Ovary (tissue), 9 donors: ENCODE data around the gene CRYBB2. TPM values are rescaled to one million over a fixed set of nuclear protein-coding genes. Genes with fewer than 3 reads are reported as not detected.
A peak's percentile ranks its signal among the peaks of the same experiment; 100 is the strongest.
"Not testable (repeated sequence)": the region's sequence is repeated elsewhere in the genome, so short reads cannot be mapped to it uniquely, and the experiment has no call there.

Source experiments
- DNase-seq, 5 donors: peaks; one replicate each; pipeline ENCODE4 v3.0.0-alpha.2; 2019 to 2020
- H3K27ac ChIP-seq, 2 donors: fragments of 200-600 bp; one replicate each; pipeline versions ENCODE4 v1.5.1 to v1.8.0; 2019 to 2022
- H3K27me3 ChIP-seq: fragments of 200-600 bp; one replicate; pipeline ENCODE4 v1.8.0; 2022
- H3K36me3 ChIP-seq: fragments of 200-600 bp; sonication (generic); one replicate; pipeline ENCODE4 v1.5.1; 2019
- H3K4me1 ChIP-seq: one replicate; pipeline ENCODE4 v1.8.1; 2013; ENCODE audit warnings: mild to moderate bottlenecking, moderate library complexity; ENCODE audit not compliant: insufficient read depth
- H3K4me3 ChIP-seq: fragments of 200-600 bp; sonication (generic); one replicate; pipeline ENCODE4 v1.5.1; 2017
- H3K9me3 ChIP-seq, 2 donors: fragments of 200-600 bp in 1 of 2; sonication (generic) in 1 of 2; one replicate each; pipeline versions ENCODE4 v1.5.1 to v1.8.1; 2013 to 2019; ENCODE audit warnings: mild to moderate bottlenecking in 1 of 2, moderate library complexity in 1 of 2
- CTCF ChIP-seq, 3 donors: fragments of 450-650 bp in 2 of 3; fragments of 200-600 bp in 1 of 3; IDR thresholded peaks; one replicate each; pipeline versions ENCODE4 v1.5.1 to v1.8.0; 2016 to 2022; ENCODE audit warnings: antibody characterized with exemption in 3 of 3, mild to moderate bottlenecking in 1 of 3
- EP300 ChIP-seq: sonication (generic); formaldehyde crosslinking; IDR thresholded peaks from one replicate; pipeline ENCODE4 v1.6.1; 2017; ENCODE audit warnings: antibody characterized with exemption
- POLR2A ChIP-seq: fragments of 450-650 bp; IDR thresholded peaks from one replicate; pipeline ENCODE4 v1.6.1; 2017; ENCODE audit warnings: antibody characterized with exemption, mild to moderate bottlenecking, moderate library complexity
- WGBS, 3 donors: extraction: QIAGEN DNeasy Blood & Tissue Kit in 1 of 3; methylation state at CpG; one replicate each; pipeline versions ENCODE4 v1.1.5 to v1.1.7; 2013 to 2017; 5-methylcytosine and 5-hydroxymethylcytosine counted together
- intact Hi-C, 4 donors: fragments of 100-400 bp; cut with DNase I; formaldehyde crosslinking; loops; one replicate each; pipeline versions ENCODE4 v1.11.0 to v1.15.1; 2022 to 2023
- polyA plus RNA-seq, 2 donors: library from polyadenylated mRNA; stranded (reverse); fragments of 200-250 nt in 1 of 2; fragments of 350-450 nt in 1 of 2; fragmentation: Illumina TruSeq in 1 of 2; extraction: RNeasy Lipid Tissue Mini Kit (QIAGEN cat#74804) in 1 of 2; gene quantifications; one replicate each; pipeline ENCODE4 v1.2.3, GENCODE V29; 2013 to 2014
- total RNA-seq, 7 donors: library from RNA; depleted of rRNA in 2 of 7; stranded (reverse); fragments of >200 nt in 2 of 7; fragmentation: NEBNext Ultra II Directional in 3 of 7; extraction: Animal tissue kit (Norgen Biotek cat#: 25700) in 3 of 7; gene quantifications; one replicate each; pipeline versions ENCODE4 v1.1.0 to v1.2.4, GENCODE V29; 2016 to 2023
- donor health status: DM: no; HTN: no; CAD: no; lungs with moderate emphysema.
- donor health status: DM: no; HTN: no; CAD: no.
- donor health status: Bipolar disorder and iron deficiency.
- donor health status: DM: yes; HTN: yes; CAD: no.
- donor health status: DM: no; HTN: no; CAD: no.
- donor health status: DM: yes; HTN: yes; CAD: no.

The CRYBB2 gene
- total and polyA plus RNA-seq, 9 donors: 0.08 to 0.42 (median 0.30) TPM; not detected in 6

GRCh38 chr22:25232301-25232700 lies 12.9 kb downstream of the CRYBB2 start:
- no peaks in the 10 kb centered on the region for H3K4me1 ChIP-seq
- intact Hi-C loops: no loop called here

GRCh38 chr22:25233706-25234105 lies 14.3 kb downstream of the CRYBB2 start:
- H3K27ac ChIP-seq, H3K27me3 ChIP-seq, H3K36me3 ChIP-seq, H3K4me3 ChIP-seq, DNase-seq, H3K4me1 ChIP-seq, H3K9me3 ChIP-seq, intact Hi-C loops: not testable (repeated sequence)

More at GRCh38 chr22:25232301-25232700, 12.9 kb downstream of the CRYBB2 start:
- Histone ChIP-seq H3K27me3 (no peaks in the 10 kb centered on the region), H3K27ac (no peak overlapping the region), H3K4me3 (no peak overlapping the region), H3K9me3 (no peaks in the 10 kb centered on the region), H3K36me3 (no peaks in the 10 kb centered on the region)
- DNase-seq: no peak
- WGBS, 3 donors: 77 to 81% (median 81%) methylated on average over 5 of the region's 5 CpGs
- TF ChIP-seq CTCF (IDR thresholded peaks at IDR 0.05) (no peak), POLR2A (no peak), EP300 (no peak)

- intact Hi-C loops: no loop called here
- Histone ChIP-seq H3K9me3 (no peaks in the 10 kb centered on the region), H3K4me3 (no peak overlapping the region), H3K4me1 (no peaks in the 10 kb centered on the region), H3K36me3 (no peaks in the 10 kb centered on the region), H3K27me3 (no peaks in the 10 kb centered on the region), H3K27ac (no peak overlapping the region)
- 9 to 10% (median 10%) methylated on average over 30 of the region's 30 CpGs for WGBS, 3 donors
- no peak for TF ChIP-seq POLR2A
- no peak for TF ChIP-seq EP300
- TF ChIP-seq CTCF (IDR thresholded peaks at IDR 0.05): peak in 1 of 3 donors; percentile 20
- peak; percentile 32 to 76 (median 50) for DNase-seq
These were observed 16.3 kb downstream of the CRYBB2 start for GRCh38 chr22:25235547-25236290.

- WGBS, 3 donors: 83 to 88% (median 84%) methylated on average over 6 of the region's 6 CpGs
- no peaks in the 10 kb centered on the region for H3K9me3 ChIP-seq
- no peak for DNase-seq
- H3K36me3 ChIP-seq: no peaks in the 10 kb centered on the region
- H3K27me3 ChIP-seq: no peaks in the 10 kb centered on the region
- intact Hi-C loops: no loop called here
- no peak overlapping the region for H3K27ac ChIP-seq
- TF ChIP-seq CTCF (IDR thresholded peaks at IDR 0.05): no peak
- TF ChIP-seq EP300: no peak
- no peak for TF ChIP-seq POLR2A
- H3K4me3 ChIP-seq: no peak overlapping the region
- no peaks in the 10 kb centered on the region for H3K4me1 ChIP-seq
These were observed 17.0 kb downstream of the CRYBB2 start for GRCh38 chr22:25236417-25236816.

GRCh38 chr22:25237503-25237902 lies 18.1 kb downstream of the CRYBB2 start:
- intact Hi-C loops: no loop called here
- Histone ChIP-seq H3K4me1 (no peaks in the 10 kb centered on the region), H3K27ac (no peak overlapping the region), H3K4me3 (no peak overlapping the region), H3K9me3 (no peaks in the 10 kb centered on the region), H3K36me3 (no peaks in the 10 kb centered on the region), H3K27me3 (no peaks in the 10 kb centered on the region)
- 79 to 88% (median 83%) methylated on average over 4 of the region's 4 CpGs for WGBS, 3 donors
- TF ChIP-seq CTCF (IDR thresholded peaks at IDR 0.05) (no peak), EP300 (no peak), POLR2A (no peak)
- DNase-seq: no peak

- H3K4me1 ChIP-seq, H3K27me3 ChIP-seq, H3K9me3 ChIP-seq, intact Hi-C loops, H3K4me3 ChIP-seq, H3K27ac ChIP-seq, DNase-seq, H3K36me3 ChIP-seq: not testable (repeated sequence)
- WGBS, 3 donors: 62 to 72% (median 69%) methylated on average over 9 of the region's 9 CpGs
These were observed 18.6 kb downstream of the CRYBB2 start for GRCh38 chr22:25238058-25238457.

- H3K36me3 ChIP-seq, H3K4me3 ChIP-seq, DNase-seq, H3K27ac ChIP-seq, intact Hi-C loops, H3K27me3 ChIP-seq, H3K9me3 ChIP-seq, H3K4me1 ChIP-seq: not testable (repeated sequence)
- WGBS, 3 donors: 64 to 89% (median 65%) methylated on average over 1 of the region's 1 CpG
These were observed 35.7 kb downstream of the CRYBB2 start for GRCh38 chr22:25255169-25255568.

- H3K27ac ChIP-seq, DNase-seq, H3K4me1 ChIP-seq, H3K27me3 ChIP-seq, H3K36me3 ChIP-seq, H3K9me3 ChIP-seq, intact Hi-C loops, H3K4me3 ChIP-seq: not testable (repeated sequence)
- WGBS, 3 donors: 73 to 79% (median 76%) methylated on average over 4 of the region's 4 CpGs
These were observed 48.1 kb downstream of the CRYBB2 start for GRCh38 chr22:25267567-25267966.
